H9 (cell line): ENCODE data around the gene RIMBP2. TPM values are rescaled to one million over a fixed set of nuclear protein-coding genes. Genes with fewer than 3 reads are reported as not detected.

Experiments
- DNase-seq: peaks from one replicate; pipeline ENCODE4 v3.0.0-alpha.2; 2017
- H2AFZ ChIP-seq: one replicate; pipeline ENCODE4 v1.6.1; 2013; ENCODE audit warnings: mild to moderate bottlenecking, low read length, control low read depth, moderate library complexity
- H2AK5ac ChIP-seq: 2 replicates; pipeline ENCODE4 v1.6.1; 2013; ENCODE audit warnings: low read length, control low read depth, mixed read lengths; ENCODE audit not compliant: insufficient read length
- H2BK120ac ChIP-seq: one replicate; pipeline ENCODE4 v1.6.1; 2013; ENCODE audit warnings: low read depth, mild to moderate bottlenecking, low read length, control low read depth, inconsistent platforms; ENCODE audit not compliant: poor library complexity, severe bottlenecking
- H2BK12ac ChIP-seq: 2 replicates; pipeline ENCODE4 v1.6.1; 2013; ENCODE audit warnings: low read length, control low read depth, mixed read lengths, low read depth; ENCODE audit not compliant: insufficient read length
- H2BK15ac ChIP-seq: 2 replicates; pipeline ENCODE4 v1.6.1; 2013; ENCODE audit warnings: low read depth, low read length, control low read depth
- H2BK20ac ChIP-seq: one replicate; pipeline ENCODE4 v1.6.1; 2013; ENCODE audit warnings: low read depth, mild to moderate bottlenecking, low read length, control low read depth, inconsistent platforms; ENCODE audit not compliant: poor library complexity, severe bottlenecking
- H2BK5ac ChIP-seq: 2 replicates; pipeline ENCODE4 v1.6.1; 2013; ENCODE audit warnings: low read length, control low read depth, mixed read lengths; ENCODE audit not compliant: insufficient read length
- H3K14ac ChIP-seq: 2 replicates; pipeline ENCODE4 v1.6.1; 2013; ENCODE audit warnings: low read length, control low read depth; ENCODE audit not compliant: insufficient read depth
- H3K18ac ChIP-seq: 2 replicates; pipeline ENCODE4 v1.6.1; 2013; ENCODE audit warnings: low read depth, mild to moderate bottlenecking, mixed read lengths, low read length, control low read depth; ENCODE audit not compliant: insufficient read length
- H3K23ac ChIP-seq: 2 replicates; pipeline ENCODE4 v1.6.1; 2013; ENCODE audit warnings: low read length, control low read depth, mixed read lengths, low read depth; ENCODE audit not compliant: insufficient read length
- H3K23me2 ChIP-seq: 2 replicates; pipeline ENCODE4 v1.6.1; 2013; ENCODE audit warnings: low read depth, mild to moderate bottlenecking, mixed read lengths, low read length, control low read depth; ENCODE audit not compliant: insufficient read length, poor library complexity, severe bottlenecking
- H3K27ac ChIP-seq: 2 replicates; pipeline ENCODE4 v1.5.1; 2013; ENCODE audit warnings: low read length, control low read depth, mixed read lengths, low read depth; ENCODE audit not compliant: insufficient read length
- H3K27me3 ChIP-seq: 2 replicates; pipeline ENCODE4 v1.6.1; 2013; ENCODE audit warnings: low read length, control low read depth, inconsistent platforms; ENCODE audit not compliant: insufficient read depth
- H3K4ac ChIP-seq: 2 replicates; pipeline ENCODE4 v1.6.1; 2013; ENCODE audit warnings: low read depth, mild to moderate bottlenecking, control low read depth, inconsistent platforms, low read length, moderate library complexity
- H3K4me1 ChIP-seq: 2 replicates; pipeline ENCODE4 v1.6.1; 2013; ENCODE audit warnings: low read length, control low read depth, inconsistent platforms; ENCODE audit not compliant: insufficient read depth
- H3K4me2 ChIP-seq: 2 replicates; pipeline ENCODE4 v1.6.1; 2013; ENCODE audit warnings: low read length, control low read depth, mixed read lengths; ENCODE audit not compliant: insufficient read length, insufficient read depth
- H3K56ac ChIP-seq: 2 replicates; pipeline ENCODE4 v1.6.1; 2013; ENCODE audit warnings: low read depth, mild to moderate bottlenecking, mixed read lengths, low read length, control low read depth; ENCODE audit not compliant: insufficient read length
- H3K79me1 ChIP-seq: 2 replicates; pipeline ENCODE4 v1.6.1; 2013; ENCODE audit warnings: low read depth, mild to moderate bottlenecking, moderate library complexity, low read length, control low read depth, inconsistent platforms; ENCODE audit not compliant: insufficient read depth, poor library complexity, severe bottlenecking
- H3K79me2 ChIP-seq: 2 replicates; pipeline ENCODE4 v1.6.1; 2013; ENCODE audit warnings: low read length, control low read depth, inconsistent platforms; ENCODE audit not compliant: insufficient read depth
- H3K9ac ChIP-seq: 2 replicates; pipeline ENCODE4 v1.6.1; 2013; ENCODE audit warnings: low read length, control low read depth, mixed read lengths; ENCODE audit not compliant: insufficient read length; ENCODE audit errors: extremely low read depth
- H3K9me3 ChIP-seq: one replicate; pipeline ENCODE4 v1.6.1; 2013; ENCODE audit warnings: low read depth, low read length, inconsistent platforms; ENCODE audit not compliant: control insufficient read depth
- H3T11ph ChIP-seq: one replicate; pipeline ENCODE4 v1.6.1; 2013; ENCODE audit warnings: mild to moderate bottlenecking, low read length, control low read depth, inconsistent platforms
- H4K20me1 ChIP-seq: one replicate; pipeline ENCODE4 v1.6.1; 2013; ENCODE audit not compliant: control insufficient read depth, insufficient read length, insufficient read depth
- H4K5ac ChIP-seq: 2 replicates; pipeline ENCODE4 v1.6.1; 2013; ENCODE audit warnings: low read depth, mild to moderate bottlenecking, mixed read lengths, low read length, control low read depth; ENCODE audit not compliant: insufficient read length
- H4K8ac ChIP-seq: replicated peaks from 2 replicates; pipeline ENCODE4 v1.6.1; 2013; ENCODE audit warnings: low read length, control low read depth, mixed read lengths, low read depth; ENCODE audit not compliant: insufficient read length
- H4K91ac ChIP-seq: 2 replicates; pipeline ENCODE4 v1.6.1; 2013; ENCODE audit warnings: low read depth, mild to moderate bottlenecking, moderate library complexity, mixed read lengths, low read length, control low read depth; ENCODE audit not compliant: insufficient read length
- H3K27ac Mint-ChIP-seq, 3 experiments: 2 replicates in 2 of 3; 3 replicates in 1 of 3; pipeline ENCODE4 v1.8.0; 2020 to 2021; ENCODE audit warnings: mixed read lengths in 3 of 3, mild to moderate bottlenecking in 1 of 3, moderate library complexity in 1 of 3
- H3K27me3 Mint-ChIP-seq: 2 replicates; pipeline ENCODE4 v1.8.0; 2021; ENCODE audit warnings: low read depth, mild to moderate bottlenecking, moderate library complexity, mixed read lengths
- H3K36me3 Mint-ChIP-seq, 3 experiments: 2 replicates in 2 of 3; 3 replicates in 1 of 3; pipeline ENCODE4 v1.8.0; 2020 to 2021; ENCODE audit warnings: low read depth in 3 of 3, mixed read lengths in 3 of 3; ENCODE audit not compliant: insufficient read depth in 1 of 3
- H3K4me1 Mint-ChIP-seq, 2 experiments: 2 replicates each; pipeline ENCODE4 v1.8.0; 2020; ENCODE audit warnings: mixed read lengths in 2 of 2
- H3K4me3 Mint-ChIP-seq, 2 experiments: 2 replicates in 1 of 2; 3 replicates in 1 of 2; pipeline ENCODE4 v1.8.0; 2020 to 2021; ENCODE audit warnings: mild to moderate bottlenecking in 2 of 2, mixed read lengths in 2 of 2, moderate library complexity in 1 of 2
- H3K9me3 Mint-ChIP-seq, 2 experiments: 2 replicates in 1 of 2; 3 replicates in 1 of 2; pipeline ENCODE4 v1.8.0; 2020; ENCODE audit warnings: mild to moderate bottlenecking in 2 of 2, mixed read lengths in 2 of 2, moderate library complexity in 1 of 2
- WGBS: extraction: QIAGEN DNeasy Blood & Tissue Kit; methylation state at CpG from one replicate; pipeline ENCODE4 v1.1.7; 2013; ENCODE audit warnings: missing lambda C conversion rate, low lambda C conversion rate, mixed read lengths; ENCODE audit not compliant: insufficient read length; ENCODE audit errors: extremely low coverage; 5-methylcytosine and 5-hydroxymethylcytosine counted together
- total RNA-seq: library from RNA; stranded (reverse); gene quantifications from 2 replicates; pipeline ENCODE4 v1.2.1, GENCODE V29; 2021
- TF ChIP-seq, protein P1 (sequence below): fragments of 200-600 bp; sonication (generic); conservative IDR thresholded peaks from 3 replicates; pipeline ENCODE4 v1.8.0; 2021; ENCODE audit warnings: antibody characterized with exemption, mild to moderate bottlenecking

RIMBP2 gene
- total RNA-seq, 1 experiment from 2014 or later = 0.70 TPM

DNA sequence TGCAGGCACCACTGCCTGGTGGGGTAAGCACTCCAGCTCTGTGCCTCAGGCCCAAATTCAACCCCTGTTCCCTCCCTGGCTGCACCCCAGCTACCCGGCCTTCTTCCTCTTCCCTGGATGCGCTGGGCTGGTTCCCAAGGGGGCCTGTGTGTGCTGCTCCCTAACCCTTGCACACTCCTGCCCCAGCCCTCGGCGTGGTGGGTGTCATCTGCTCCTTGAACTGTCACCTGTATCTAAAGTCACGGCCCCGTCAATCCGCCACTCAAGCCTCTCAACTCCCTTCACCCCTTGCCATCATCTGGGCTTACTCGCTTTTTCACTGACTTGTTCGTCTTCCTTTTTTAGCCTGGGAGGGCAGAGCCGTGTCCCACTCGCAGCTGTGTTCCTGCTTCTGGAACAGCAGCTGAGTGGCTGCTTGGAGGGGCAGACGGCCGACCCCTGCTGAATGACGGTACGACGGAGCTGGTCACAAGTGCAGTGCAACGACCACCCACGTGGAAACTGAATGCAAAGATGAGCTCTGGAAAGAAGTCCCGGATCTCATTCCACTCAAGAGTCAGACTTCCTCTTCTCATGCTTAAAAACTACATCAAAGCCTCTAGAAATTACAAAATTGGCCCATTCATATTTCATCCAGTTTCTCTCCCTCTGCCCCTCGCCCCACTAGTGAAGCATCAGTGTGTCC is 239.5 kb downstream of the RIMBP2 start:
- Histone ChIP-seq H3K79me1 (no peaks in the 10 kb centered on the region), H3K56ac (no peak overlapping the region), H2BK12ac (no peak overlapping the region), H2AK5ac (no peak overlapping the region), H3K27ac (no peak overlapping the region), H3K23me2 (no peaks in the 10 kb centered on the region), H3K27me3 (no peaks in the 10 kb centered on the region), H4K20me1 (no peaks in the 10 kb centered on the region), H2BK15ac (no peak overlapping the region), H3K4ac (no peak overlapping the region), H2BK5ac (no peak overlapping the region), H2BK20ac (no peak overlapping the region), H3T11ph (no peak overlapping the region), H3K18ac (no peak overlapping the region), H3K79me2 (no peaks in the 10 kb centered on the region), H4K5ac (no peak overlapping the region), H4K91ac (no peak overlapping the region), H4K8ac (no peak overlapping the region), H2BK120ac (no peak overlapping the region), H3K23ac (no peak overlapping the region), H3K9ac (no peak overlapping the region), H3K9me3 (no peaks in the 10 kb centered on the region), H3K14ac (no peak overlapping the region), H3K4me2 (no peak overlapping the region), H2AFZ (no peak overlapping the region), H3K4me1 (no peaks in the 10 kb centered on the region; the same call in 1 of the 2 replicates)
- Mint-ChIP-seq H3K36me3 (no peaks in the 10 kb centered on the region), H3K9me3 (no peaks in the 10 kb centered on the region), H3K27me3 (peaks cover 18% of the 10 kb centered on the region), H3K4me3 (no peak overlapping the region), H3K4me1 (peaks cover 5 to 12% of the 10 kb centered on the region in 2 experiments), H3K27ac (peak overlapping the region in 1 of 3 experiments; percentile 7; a peak in 1 of 7 replicates)
- no peak for DNase-seq
- no CpG with 5 or more reads among the region's 20 CpGs for WGBS
- TF ChIP-seq, protein P1, sequence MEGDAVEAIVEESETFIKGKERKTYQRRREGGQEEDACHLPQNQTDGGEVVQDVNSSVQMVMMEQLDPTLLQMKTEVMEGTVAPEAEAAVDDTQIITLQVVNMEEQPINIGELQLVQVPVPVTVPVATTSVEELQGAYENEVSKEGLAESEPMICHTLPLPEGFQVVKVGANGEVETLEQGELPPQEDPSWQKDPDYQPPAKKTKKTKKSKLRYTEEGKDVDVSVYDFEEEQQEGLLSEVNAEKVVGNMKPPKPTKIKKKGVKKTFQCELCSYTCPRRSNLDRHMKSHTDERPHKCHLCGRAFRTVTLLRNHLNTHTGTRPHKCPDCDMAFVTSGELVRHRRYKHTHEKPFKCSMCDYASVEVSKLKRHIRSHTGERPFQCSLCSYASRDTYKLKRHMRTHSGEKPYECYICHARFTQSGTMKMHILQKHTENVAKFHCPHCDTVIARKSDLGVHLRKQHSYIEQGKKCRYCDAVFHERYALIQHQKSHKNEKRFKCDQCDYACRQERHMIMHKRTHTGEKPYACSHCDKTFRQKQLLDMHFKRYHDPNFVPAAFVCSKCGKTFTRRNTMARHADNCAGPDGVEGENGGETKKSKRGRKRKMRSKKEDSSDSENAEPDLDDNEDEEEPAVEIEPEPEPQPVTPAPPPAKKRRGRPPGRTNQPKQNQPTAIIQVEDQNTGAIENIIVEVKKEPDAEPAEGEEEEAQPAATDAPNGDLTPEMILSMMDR = no peak
